HG02885 (cell line): ENCODE results near the gene ENTPD1.
"Not testable (repeated sequence)": the region's sequence is repeated elsewhere in the genome, so short reads cannot be mapped to it uniquely, and the experiment has no call there.

Source experiments
- ATAC-seq: cut with Tn5 transposase; IDR thresholded peaks from one replicate; pipeline ENCODE4 v1.9.1; 2021; ENCODE audit warnings: mild to moderate bottlenecking; ENCODE audit not compliant: unreplicated experiment, poor library complexity

ENTPD1 gene

GRCh38 chr10:95758351-95759025 lies 2.5 kb downstream of the ENTPD1 start:
- ATAC-seq: peak; percentile 49

- ATAC-seq: no peak
Measured at GRCh38 chr10:95759233-95759826, 3.4 kb downstream of the ENTPD1 start.

GRCh38 chr10:95761939-95762492 lies 6.1 kb downstream of the ENTPD1 start:
- no peak for ATAC-seq

- ATAC-seq: peak; percentile 91
Measured at GRCh38 chr10:95767884-95768556, 12.1 kb downstream of the ENTPD1 start.

- ATAC-seq: no peak
Measured at GRCh38 chr10:95770084-95770720, 14.2 kb downstream of the ENTPD1 start.

GRCh38 chr10:95773454-95773853 lies 17.5 kb downstream of the ENTPD1 start:
- not testable (repeated sequence) for ATAC-seq

- not testable (repeated sequence) for ATAC-seq
Measured at GRCh38 chr10:95777638-95778037, 21.7 kb downstream of the ENTPD1 start.

GRCh38 chr10:95782318-95782717 lies 26.4 kb downstream of the ENTPD1 start:
- ATAC-seq: no peak

GRCh38 chr10:95783741-95784140 lies 27.8 kb downstream of the ENTPD1 start:
- peak; percentile 51 for ATAC-seq

- peak; percentile 19 for ATAC-seq
Measured at GRCh38 chr10:95784279-95784913, 28.4 kb downstream of the ENTPD1 start.

GRCh38 chr10:95785317-95785716 lies 29.4 kb downstream of the ENTPD1 start:
- peak; percentile 40 for ATAC-seq

GRCh38 chr10:95785942-95786669 lies 30.1 kb downstream of the ENTPD1 start:
- no peak for ATAC-seq

GRCh38 chr10:95787447-95787846 lies 31.5 kb downstream of the ENTPD1 start:
- ATAC-seq: no peak

- ATAC-seq: no peak
Measured at GRCh38 chr10:95788830-95789229, 32.9 kb downstream of the ENTPD1 start.

- no peak for ATAC-seq
Measured at GRCh38 chr10:95789902-95790301, 33.9 kb downstream of the ENTPD1 start.

- peak; percentile 50 for ATAC-seq
Measured at GRCh38 chr10:95790982-95791381, 35.0 kb downstream of the ENTPD1 start.

- ATAC-seq: no peak
Measured at GRCh38 chr10:95791425-95791979, 35.5 kb downstream of the ENTPD1 start.

GRCh38 chr10:95792211-95792780 lies 36.3 kb downstream of the ENTPD1 start:
- ATAC-seq: no peak

GRCh38 chr10:95792874-95793285 lies 36.9 kb downstream of the ENTPD1 start:
- ATAC-seq: no peak
